Panc1 (cell line): ENCODE results near the gene TMA7B. TPM values are rescaled to one million over a fixed set of nuclear protein-coding genes. Genes with fewer than 3 reads are reported as not detected.

ENCODE experiments used
- ATAC-seq: fragments of 200-7000 bp; cut with Tn5 transposase; 2 replicates; pipeline ENCODE4 v1.9.1; 2020; ENCODE audit warnings: mild to moderate bottlenecking, moderate library complexity
- BruUV-seq: library from RNA; stranded (reverse); fragments of 400-500 nt; replicated peaks from 2 replicates; lab custom pipeline; 2021; lab: Mats Ljungman, UMichigan
- CTCF ChIA-PET: fragments of 300-600 bp; sonication (Branson Sonifier 250); formaldehyde crosslinking; loops from one replicate; lab custom pipeline; 2022; ENCODE audit warnings: antibody characterized with exemption; lab: Charles Lee
- POLR2A ChIA-PET: fragments of 300-600 bp; sonication (Branson Sonifier 250); formaldehyde crosslinking; loops from one replicate; lab custom pipeline; 2022; ENCODE audit warnings: antibody characterized with exemption; lab: Charles Lee
- DNase-seq: peaks from one replicate; pipeline ENCODE4 v3.0.0-alpha.2; 2010; ENCODE audit warnings: low read depth, low spot score
- H3K27ac ChIP-seq: 2 replicates; pipeline ENCODE4 v1.5.1; 2011; ENCODE audit warnings: mild to moderate bottlenecking, low read length, inconsistent platforms
- H3K27me3 ChIP-seq: fragments of 200-500 bp; sonication (Bioruptor generic); 2 replicates; pipeline ENCODE4 v1.6.0; 2014; ENCODE audit warnings: low read length, inconsistent platforms; ENCODE audit not compliant: control insufficient read depth, insufficient read depth
- H3K36me3 ChIP-seq: fragments of 200-500 bp; sonication (Bioruptor generic); 2 replicates; pipeline ENCODE4 v1.5.1; 2014; ENCODE audit warnings: inconsistent platforms, mild to moderate bottlenecking, low read length, moderate library complexity; ENCODE audit not compliant: control insufficient read depth, insufficient read depth
- H3K4me1 ChIP-seq: 2 replicates; pipeline ENCODE4 v1.5.1; 2011; ENCODE audit warnings: inconsistent platforms, mild to moderate bottlenecking, low read length, moderate library complexity; ENCODE audit not compliant: control insufficient read depth, insufficient read depth
- H3K4me3 ChIP-seq, 2 experiments: 2 replicates each; pipeline ENCODE4 v1.5.1; 2011 to 2012; ENCODE audit warnings: low read depth in 2 of 2, low read length in 2 of 2, mild to moderate bottlenecking in 2 of 2, inconsistent platforms in 1 of 2, moderate library complexity in 1 of 2
- H3K9me3 ChIP-seq: fragments of 200-500 bp; sonication (Bioruptor generic); 2 replicates; pipeline ENCODE4 v1.5.1; 2014; ENCODE audit warnings: low read depth, mild to moderate bottlenecking, inconsistent platforms, low read length, moderate library complexity; ENCODE audit not compliant: control insufficient read depth, insufficient read depth
- POLR2AphosphoS5 ChIP-seq: IDR thresholded peaks from 2 replicates; pipeline ENCODE4 v1.6.1; 2012; ENCODE audit warnings: mild to moderate bottlenecking, low read depth, low read length, moderate library complexity
- SIN3A ChIP-seq: IDR thresholded peaks from 2 replicates; pipeline ENCODE4 v1.6.1; 2012; ENCODE audit warnings: low read depth, mild to moderate bottlenecking, low read length, moderate library complexity, borderline replicate concordance; ENCODE audit not compliant: insufficient read depth
- TCF7L2 ChIP-seq: IDR thresholded peaks from 2 replicates; pipeline ENCODE4 v1.6.1; 2011; ENCODE audit warnings: mild to moderate bottlenecking, low read depth, low read length, inconsistent platforms
- in situ Hi-C: cut with HindIII; loops from 2 replicates; pipeline ENCODE4 v1.10.0; 2016; ENCODE audit warnings: low sequenced_read_pairs, low pct_unique_long_range_greater_than_20kb
- intact Hi-C: fragments of 100-400 bp; cut with micrococcal nuclease; formaldehyde crosslinking; loops from one replicate; pipeline ENCODE4 v1.10.0; 2022; ENCODE audit not compliant: unreplicated experiment
- total RNA-seq: library from RNA; stranded (reverse); gene quantifications from one replicate; pipeline ENCODE4 v1.2.1, GENCODE V29; 2021; ENCODE audit not compliant: unreplicated experiment
- TF ChIP-seq, protein P1 (sequence below): fragments of 450-650 bp; IDR thresholded peaks from 2 replicates; pipeline ENCODE4 v1.5.1; 2017; ENCODE audit warnings: mild to moderate bottlenecking
- TF ChIP-seq, protein P2 (sequence below), 2 experiments: IDR thresholded peaks; 2 replicates each; pipeline ENCODE4 v1.6.1; 2011 to 2012; ENCODE audit warnings: low read depth in 2 of 2, control low read depth in 1 of 2, low read length in 1 of 2, mild to moderate bottlenecking in 1 of 2, moderate library complexity in 1 of 2; ENCODE audit not compliant: insufficient read depth in 1 of 2

The TMA7B gene
- total RNA-seq, 1 experiment from 2014 or later: not detected

GRCh38 chr22:39953101-39953500 is 7.1 kb upstream of the TMA7B start:
- no peaks in the 10 kb centered on the region for H3K36me3 ChIP-seq
- no TSS peak for BruUV-seq
- H3K27ac ChIP-seq: no peak overlapping the region
- in situ Hi-C loops (no loop called here), intact Hi-C loops (no loop called here)
- POLR2A ChIA-PET: no interaction called here
- TF ChIP-seq POLR2AphosphoS5 (no peak), TCF7L2 (no peak), SIN3A (no peak)
- TF ChIP-seq, protein P1, sequence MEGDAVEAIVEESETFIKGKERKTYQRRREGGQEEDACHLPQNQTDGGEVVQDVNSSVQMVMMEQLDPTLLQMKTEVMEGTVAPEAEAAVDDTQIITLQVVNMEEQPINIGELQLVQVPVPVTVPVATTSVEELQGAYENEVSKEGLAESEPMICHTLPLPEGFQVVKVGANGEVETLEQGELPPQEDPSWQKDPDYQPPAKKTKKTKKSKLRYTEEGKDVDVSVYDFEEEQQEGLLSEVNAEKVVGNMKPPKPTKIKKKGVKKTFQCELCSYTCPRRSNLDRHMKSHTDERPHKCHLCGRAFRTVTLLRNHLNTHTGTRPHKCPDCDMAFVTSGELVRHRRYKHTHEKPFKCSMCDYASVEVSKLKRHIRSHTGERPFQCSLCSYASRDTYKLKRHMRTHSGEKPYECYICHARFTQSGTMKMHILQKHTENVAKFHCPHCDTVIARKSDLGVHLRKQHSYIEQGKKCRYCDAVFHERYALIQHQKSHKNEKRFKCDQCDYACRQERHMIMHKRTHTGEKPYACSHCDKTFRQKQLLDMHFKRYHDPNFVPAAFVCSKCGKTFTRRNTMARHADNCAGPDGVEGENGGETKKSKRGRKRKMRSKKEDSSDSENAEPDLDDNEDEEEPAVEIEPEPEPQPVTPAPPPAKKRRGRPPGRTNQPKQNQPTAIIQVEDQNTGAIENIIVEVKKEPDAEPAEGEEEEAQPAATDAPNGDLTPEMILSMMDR: no peak
- TF ChIP-seq, protein P2, sequence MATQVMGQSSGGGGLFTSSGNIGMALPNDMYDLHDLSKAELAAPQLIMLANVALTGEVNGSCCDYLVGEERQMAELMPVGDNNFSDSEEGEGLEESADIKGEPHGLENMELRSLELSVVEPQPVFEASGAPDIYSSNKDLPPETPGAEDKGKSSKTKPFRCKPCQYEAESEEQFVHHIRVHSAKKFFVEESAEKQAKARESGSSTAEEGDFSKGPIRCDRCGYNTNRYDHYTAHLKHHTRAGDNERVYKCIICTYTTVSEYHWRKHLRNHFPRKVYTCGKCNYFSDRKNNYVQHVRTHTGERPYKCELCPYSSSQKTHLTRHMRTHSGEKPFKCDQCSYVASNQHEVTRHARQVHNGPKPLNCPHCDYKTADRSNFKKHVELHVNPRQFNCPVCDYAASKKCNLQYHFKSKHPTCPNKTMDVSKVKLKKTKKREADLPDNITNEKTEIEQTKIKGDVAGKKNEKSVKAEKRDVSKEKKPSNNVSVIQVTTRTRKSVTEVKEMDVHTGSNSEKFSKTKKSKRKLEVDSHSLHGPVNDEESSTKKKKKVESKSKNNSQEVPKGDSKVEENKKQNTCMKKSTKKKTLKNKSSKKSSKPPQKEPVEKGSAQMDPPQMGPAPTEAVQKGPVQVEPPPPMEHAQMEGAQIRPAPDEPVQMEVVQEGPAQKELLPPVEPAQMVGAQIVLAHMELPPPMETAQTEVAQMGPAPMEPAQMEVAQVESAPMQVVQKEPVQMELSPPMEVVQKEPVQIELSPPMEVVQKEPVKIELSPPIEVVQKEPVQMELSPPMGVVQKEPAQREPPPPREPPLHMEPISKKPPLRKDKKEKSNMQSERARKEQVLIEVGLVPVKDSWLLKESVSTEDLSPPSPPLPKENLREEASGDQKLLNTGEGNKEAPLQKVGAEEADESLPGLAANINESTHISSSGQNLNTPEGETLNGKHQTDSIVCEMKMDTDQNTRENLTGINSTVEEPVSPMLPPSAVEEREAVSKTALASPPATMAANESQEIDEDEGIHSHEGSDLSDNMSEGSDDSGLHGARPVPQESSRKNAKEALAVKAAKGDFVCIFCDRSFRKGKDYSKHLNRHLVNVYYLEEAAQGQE (IDR thresholded peaks at IDR 0.05; ENCODE audit: insufficient read depth in 1 of 2, low read depth in 2 of 2, low read length in 1 of 2): no peak
- H3K27me3 ChIP-seq: no peaks in the 10 kb centered on the region
- DNase-seq (no peak), ATAC-seq (no peak)
- CTCF ChIA-PET: interaction anchor here (0.6 kb wide), 2 partner anchors 339 to 396 kb away, joined by 3 to 11 read pairs; no protein-coding TSS in a partner anchor
- no peaks in the 10 kb centered on the region for H3K4me1 ChIP-seq
- no peak overlapping the region for H3K4me3 ChIP-seq
- no peaks in the 10 kb centered on the region for H3K9me3 ChIP-seq

- intact Hi-C loops: no loop called here
- ChIA-PET POLR2A (no interaction called here), CTCF (no interaction called here)
- H3K36me3 ChIP-seq: no peaks in the 10 kb centered on the region
- DNase-seq: no peak
- no peak for ATAC-seq
- no peak overlapping the region for H3K4me3 ChIP-seq
- H3K9me3 ChIP-seq: no peaks in the 10 kb centered on the region
- BruUV-seq: no TSS peak
- no peak overlapping the region for H3K27ac ChIP-seq
- H3K4me1 ChIP-seq: no peaks in the 10 kb centered on the region
- H3K27me3 ChIP-seq: no peaks in the 10 kb centered on the region
- in situ Hi-C loops: no loop called here
- TF ChIP-seq, protein P1: no peak
- TF ChIP-seq POLR2AphosphoS5 (no peak), SIN3A (no peak), TCF7L2 (no peak)
- TF ChIP-seq, protein P2 (IDR thresholded peaks at IDR 0.05; ENCODE audit: insufficient read depth in 1 of 2, low read depth in 2 of 2, low read length in 1 of 2): no peak
These were observed 5.6 kb upstream of the TMA7B start for GRCh38 chr22:39954584-39955055.
